Smooth muscle cell (in vitro differentiated cells): ENCODE data around the gene ZC3H7A. TPM values are rescaled to one million over a fixed set of nuclear protein-coding genes. Genes with fewer than 3 reads are reported as not detected.

Source experiments
- DNase-seq: peaks from one replicate; lab custom pipeline; 2025; ENCODE audit not compliant: unreplicated experiment; lab: John Stamatoyannopoulos, UW
- H2AFZ ChIP-seq: fragments of 200-600 bp; sonication (generic); 2 replicates; pipeline ENCODE4 v1.6.0; 2016; ENCODE audit warnings: antibody characterized with exemption, low read depth, mild to moderate bottlenecking
- H3F3A ChIP-seq: fragments of 200-600 bp; sonication (generic); 2 replicates; pipeline ENCODE4 v1.6.0; 2017; ENCODE audit warnings: antibody characterized with exemption, low read depth
- H3K27ac ChIP-seq: fragments of 200-600 bp; sonication (generic); 2 replicates; pipeline ENCODE4 v1.5.1; 2016; ENCODE audit warnings: low read depth, mild to moderate bottlenecking
- H3K27me3 ChIP-seq: fragments of 200-600 bp; sonication (generic); 2 replicates; pipeline ENCODE4 v1.6.1; 2016; ENCODE audit warnings: low read depth, mild to moderate bottlenecking
- H3K36me3 ChIP-seq: fragments of 200-600 bp; sonication (generic); 2 replicates; pipeline ENCODE4 v1.5.1; 2016; ENCODE audit warnings: low read depth
- H3K4me1 ChIP-seq: fragments of 200-600 bp; sonication (generic); 2 replicates; pipeline ENCODE4 v1.5.1; 2016; ENCODE audit warnings: low read depth
- H3K4me2 ChIP-seq: fragments of 200-600 bp; sonication (generic); 2 replicates; pipeline ENCODE4 v1.6.0; 2016; ENCODE audit warnings: mild to moderate bottlenecking
- H3K4me3 ChIP-seq: fragments of 200-600 bp; sonication (generic); 2 replicates; pipeline ENCODE4 v1.5.1; 2016; ENCODE audit warnings: mild to moderate bottlenecking
- H3K79me2 ChIP-seq: fragments of 200-600 bp; sonication (generic); 2 replicates; pipeline ENCODE4 v1.6.0; 2016; ENCODE audit warnings: low read depth, mild to moderate bottlenecking
- H3K9ac ChIP-seq: fragments of 200-600 bp; sonication (generic); 2 replicates; pipeline ENCODE4 v1.6.0; 2016; ENCODE audit warnings: low read depth
- H3K9me3 ChIP-seq: fragments of 200-600 bp; sonication (generic); replicated peaks from 2 replicates; pipeline ENCODE4 v1.5.1; 2016; ENCODE audit warnings: low read depth
- H4K20me1 ChIP-seq: fragments of 200-600 bp; sonication (generic); 2 replicates; pipeline ENCODE4 v1.6.0; 2016; ENCODE audit warnings: low read depth
- CTCF ChIP-seq: fragments of 200-600 bp; sonication (generic); IDR thresholded peaks from 2 replicates; pipeline ENCODE4 v1.5.1; 2017; ENCODE audit warnings: borderline replicate concordance, mild to moderate bottlenecking, antibody characterized with exemption; ENCODE audit not compliant: insufficient read depth, poor library complexity, severe bottlenecking
- WGBS: methylation state at CpG from one replicate; pipeline ENCODE4 v1.1.7; 2016; ENCODE audit warnings: low lambda C conversion rate; 5-methylcytosine and 5-hydroxymethylcytosine counted together
- polyA plus RNA-seq: library from polyadenylated mRNA; unstranded; fragments of >200 nt; fragmentation: Nextera tagmentation; extraction: Ambion mirVana; gene quantifications from 2 replicates; pipeline ENCODE4 v1.2.1, GENCODE V29; 2016
- total RNA-seq: library from RNA; depleted of rRNA; stranded (reverse); fragments of >200 nt; gene quantifications from 2 replicates; pipeline ENCODE4 v1.2.3, GENCODE V29; 2014

The ZC3H7A gene
- total and polyA plus RNA-seq, 2 experiments from 2014 or later, result 37.3 to 38.6 TPM

DNA sequence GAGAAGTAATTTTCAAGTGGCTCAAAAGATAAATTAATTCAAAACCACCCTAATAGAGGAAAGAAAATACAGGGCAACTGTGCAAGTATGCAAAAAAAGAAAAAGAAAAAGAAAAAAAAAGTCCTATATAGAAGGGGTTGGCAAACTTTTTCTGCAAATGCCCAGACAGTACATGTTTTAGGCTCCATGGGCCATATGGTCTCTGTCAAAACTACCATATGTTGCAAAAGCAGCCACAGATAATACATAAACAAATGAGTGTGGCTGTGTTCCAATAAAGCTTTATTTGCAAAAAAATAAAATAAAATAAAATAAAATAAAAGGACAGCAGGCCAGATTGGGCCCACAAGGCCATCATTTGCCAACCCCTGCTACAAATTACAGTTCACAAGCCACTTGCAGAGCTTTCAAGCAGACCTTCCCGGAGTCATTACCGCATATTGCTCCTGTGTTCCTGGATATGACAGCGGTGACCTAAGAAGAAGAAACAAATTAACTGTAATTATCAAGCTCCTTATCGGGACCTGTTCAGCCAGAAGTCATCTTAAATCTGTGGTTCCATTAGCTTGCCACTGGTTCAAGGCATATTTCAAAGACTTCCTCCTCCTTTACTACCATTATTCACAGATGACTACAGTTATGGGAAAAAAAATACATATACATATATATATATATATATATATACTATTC lies 15.9 kb downstream of the ZC3H7A start:
- Histone ChIP-seq H3F3A (peaks cover 3% of the 10 kb centered on the region), H4K20me1 (peaks cover 62% of the 10 kb centered on the region), H3K4me2 (peak overlapping the region; percentile 76), H3K27me3 (no peaks in the 10 kb centered on the region), H2AFZ (no peak overlapping the region), H3K27ac (peak overlapping the region; percentile 90), H3K36me3 (peaks cover 7% of the 10 kb centered on the region), H3K79me2 (peaks cover 75% of the 10 kb centered on the region), H3K4me1 (peaks cover 8% of the 10 kb centered on the region), H3K9me3 (no peaks in the 10 kb centered on the region), H3K9ac (no peak overlapping the region), H3K4me3 (no peak overlapping the region)
- no peak for DNase-seq
- 27% methylated on average over 4 of the region's 4 CpGs for WGBS
- no peak for TF ChIP-seq CTCF

DNA sequence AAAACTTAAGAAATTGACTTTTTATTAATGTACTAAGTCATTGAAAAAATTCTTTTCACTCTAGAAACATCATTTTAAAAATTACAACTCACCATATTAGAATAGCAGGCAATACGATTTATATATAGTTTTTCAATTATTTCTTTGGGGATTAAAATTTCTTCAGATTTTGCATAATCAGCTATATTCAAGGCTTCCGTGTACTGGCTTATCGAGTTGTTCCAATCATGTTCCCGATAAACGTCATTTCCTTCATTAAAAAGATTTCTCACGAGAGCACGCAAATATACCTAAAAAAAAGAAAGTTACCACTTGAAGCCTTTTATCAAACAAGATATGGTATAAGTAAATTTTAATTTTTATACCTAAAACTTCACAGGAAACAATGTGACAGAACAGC lies 18.0 kb downstream of the ZC3H7A start:
- H4K20me1 ChIP-seq, result peaks cover 53% of the 10 kb centered on the region
- no peak overlapping the region for H3K4me3 ChIP-seq
- peaks cover 15% of the 10 kb centered on the region for H3K36me3 ChIP-seq
- no peak overlapping the region for H3K9ac ChIP-seq
- TF ChIP-seq CTCF, result no peak
- no peak overlapping the region for H3K4me2 ChIP-seq
- no peak for DNase-seq
- over 99% methylated on average over 7 of the region's 7 CpGs for WGBS
- no peaks in the 10 kb centered on the region for H3K9me3 ChIP-seq
- no peak overlapping the region for H3K27ac ChIP-seq
- H2AFZ ChIP-seq, result no peak overlapping the region
- H3K4me1 ChIP-seq, result peaks cover 8% of the 10 kb centered on the region
- H3K27me3 ChIP-seq, result no peaks in the 10 kb centered on the region
- peaks cover 67% of the 10 kb centered on the region for H3K79me2 ChIP-seq
- peaks cover 3% of the 10 kb centered on the region for H3F3A ChIP-seq

- H2AFZ ChIP-seq, result no peak overlapping the region
- H3K4me1 ChIP-seq, result no peaks in the 10 kb centered on the region
- H3K4me3 ChIP-seq, result no peak overlapping the region
- no peak for DNase-seq
- no peak overlapping the region for H3K9ac ChIP-seq
- peaks cover 38% of the 10 kb centered on the region for H3K79me2 ChIP-seq
- TF ChIP-seq CTCF, result no peak
- peaks cover 32% of the 10 kb centered on the region for H3K36me3 ChIP-seq
- no peak overlapping the region for H3K27ac ChIP-seq
- H3K27me3 ChIP-seq, result no peaks in the 10 kb centered on the region
- 99% methylated on average over 3 of the region's 3 CpGs for whole genome bisulfite sequencing
- H3F3A ChIP-seq, result no peaks in the 10 kb centered on the region
- H3K9me3 ChIP-seq, result no peaks in the 10 kb centered on the region
- no peak overlapping the region for H3K4me2 ChIP-seq
- peaks cover 17% of the 10 kb centered on the region for H4K20me1 ChIP-seq
Observed at GRCh38 chr16:11774065-11774626, 22.9 kb downstream of the ZC3H7A start.

GRCh38 chr16:11768849-11769248 lies 28.2 kb downstream of the ZC3H7A start:
- Histone ChIP-seq H3K27ac (no peak overlapping the region), H3F3A (no peaks in the 10 kb centered on the region), H3K79me2 (peaks cover 7% of the 10 kb centered on the region), H3K9ac (no peak overlapping the region), H2AFZ (no peak overlapping the region), H3K36me3 (peaks cover 49% of the 10 kb centered on the region), H3K9me3 (no peaks in the 10 kb centered on the region), H3K27me3 (no peaks in the 10 kb centered on the region), H3K4me2 (no peak overlapping the region), H3K4me1 (no peaks in the 10 kb centered on the region), H3K4me3 (no peak overlapping the region), H4K20me1 (no peaks in the 10 kb centered on the region)
- DNase-seq, result no peak
- no peak for TF ChIP-seq CTCF
- 97% methylated on average over 7 of the region's 7 CpGs for WGBS
